Karpas-422 (cell line): Measurements from ENCODE around the gene FNDC3B. TPM values are rescaled to one million over a fixed set of nuclear protein-coding genes. Genes with fewer than 3 reads are reported as not detected.

ENCODE experiments used
- DNase-seq: peaks from one replicate; pipeline ENCODE4 v3.0.0-alpha.2; 2015
- H2AFZ ChIP-seq: fragments of 200-600 bp; sonication (generic); 2 replicates; pipeline ENCODE4 v1.6.1; 2014; ENCODE audit warnings: antibody characterized with exemption, low read length, mixed read lengths
- H3K27ac ChIP-seq: fragments of 200-600 bp; sonication (generic); 2 replicates; pipeline ENCODE4 v1.5.1; 2014; ENCODE audit warnings: mild to moderate bottlenecking, low read length, moderate library complexity
- H3K27me3 ChIP-seq: fragments of 200-600 bp; sonication (generic); 2 replicates; pipeline ENCODE4 v1.6.1; 2014; ENCODE audit warnings: low read length, mixed read lengths
- H3K36me3 ChIP-seq: fragments of 200-600 bp; sonication (generic); 2 replicates; pipeline ENCODE4 v1.6.1; 2014; ENCODE audit warnings: low read length, mixed read lengths; ENCODE audit not compliant: insufficient read depth
- H3K4me1 ChIP-seq: fragments of 200-600 bp; sonication (generic); 2 replicates; pipeline ENCODE4 v1.6.1; 2014; ENCODE audit warnings: mild to moderate bottlenecking, low read length, mixed read lengths
- H3K4me2 ChIP-seq: fragments of 200-600 bp; sonication (generic); 2 replicates; pipeline ENCODE4 v1.6.1; 2014; ENCODE audit warnings: low read length, low read depth, mild to moderate bottlenecking; ENCODE audit not compliant: poor library complexity, severe bottlenecking
- H3K4me3 ChIP-seq: fragments of 200-600 bp; sonication (generic); 2 replicates; pipeline ENCODE4 v1.5.1; 2014; ENCODE audit warnings: mild to moderate bottlenecking, antibody characterized with exemption, low read length, mixed read lengths
- H3K79me2 ChIP-seq: fragments of 200-600 bp; sonication (generic); 2 replicates; pipeline ENCODE4 v1.6.1; 2014; ENCODE audit warnings: mild to moderate bottlenecking, low read length, mixed read lengths
- H3K9ac ChIP-seq: fragments of 200-600 bp; sonication (generic); 2 replicates; pipeline ENCODE4 v1.6.0; 2014; ENCODE audit warnings: low read length
- H3K9me2 ChIP-seq: fragments of 200-600 bp; sonication (generic), shearing (Covaris generic); replicated peaks from 2 replicates; pipeline ENCODE4 v1.6.0; 2014; ENCODE audit warnings: mild to moderate bottlenecking, low read length, moderate library complexity; ENCODE audit not compliant: insufficient read depth
- H3K9me3 ChIP-seq: fragments of 300-700, 200-600 bp; sonication (generic); 2 replicates; pipeline ENCODE4 v1.6.1; 2014; ENCODE audit warnings: low read length, mixed read lengths
- H4K20me1 ChIP-seq: fragments of 200-600 bp; sonication (generic); 2 replicates; pipeline ENCODE4 v1.6.1; 2014; ENCODE audit warnings: mild to moderate bottlenecking, antibody characterized with exemption, low read length, low read depth; ENCODE audit not compliant: insufficient read depth
- total RNA-seq: library from RNA; depleted of rRNA; stranded (reverse); fragments of >200 nt; shearing (Covaris generic); gene quantifications from 2 replicates; pipeline ENCODE4 v1.2.3, GENCODE V29; 2014; ENCODE audit warnings: low replicate concordance

The FNDC3B gene
- total RNA-seq, 1 experiment from 2014 or later: 2.6 TPM

DNA sequence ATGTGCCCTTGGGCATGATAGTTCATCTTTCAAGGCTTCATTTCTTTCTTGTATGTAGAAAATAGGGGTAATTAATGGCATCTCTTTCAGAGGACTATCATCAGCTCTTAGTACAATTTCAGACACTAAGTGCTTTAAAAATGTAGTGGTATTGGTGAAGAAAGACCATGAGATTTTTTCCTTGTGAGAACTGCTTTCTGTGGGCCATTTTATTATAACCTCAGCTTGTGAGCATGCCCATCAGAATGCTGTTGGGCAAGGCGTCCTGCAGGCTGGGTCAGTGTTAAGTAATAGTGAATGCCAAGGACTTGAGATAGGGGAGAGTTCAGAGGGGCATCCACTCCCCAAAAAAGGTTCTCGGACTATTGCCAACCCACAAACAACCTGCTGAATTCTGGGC lies 221.0 kb downstream of the FNDC3B start:
- Histone ChIP-seq H3K9me3 (no peaks in the 10 kb centered on the region), H3K27me3 (no peaks in the 10 kb centered on the region), H3K4me1 (no peaks in the 10 kb centered on the region), H3K4me2 (no peak overlapping the region), H3K27ac (no peak overlapping the region), H3K9me2 (no peaks in the 10 kb centered on the region), H3K4me3 (no peak overlapping the region), H3K36me3 (no peaks in the 10 kb centered on the region), H2AFZ (no peak overlapping the region), H3K9ac (no peak overlapping the region), H4K20me1 (no peaks in the 10 kb centered on the region), H3K79me2 (no peaks in the 10 kb centered on the region)
- no peak for DNase-seq

DNA sequence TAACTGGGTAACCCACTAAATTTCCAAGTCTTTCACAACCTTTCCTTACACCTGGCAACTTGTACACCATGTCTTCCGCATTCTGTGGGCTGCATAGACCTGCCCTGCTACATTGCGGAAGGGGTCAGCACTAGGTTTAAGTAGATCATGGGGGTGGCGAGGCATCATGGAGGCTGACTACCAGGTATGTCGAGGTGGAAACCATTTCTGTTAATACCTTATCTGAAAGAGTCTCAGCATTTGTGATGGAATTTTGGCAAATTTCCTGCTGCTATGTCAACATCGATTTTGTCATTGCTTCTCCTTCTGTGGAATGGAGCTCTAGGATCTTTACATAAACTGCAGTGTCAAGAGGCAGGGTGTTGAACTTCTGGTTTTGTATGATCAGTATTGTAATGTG lies 221.7 kb downstream of the FNDC3B start:
- Histone ChIP-seq H3K4me3 (no peak overlapping the region), H4K20me1 (no peaks in the 10 kb centered on the region), H3K9ac (no peak overlapping the region), H3K27ac (no peak overlapping the region), H2AFZ (no peak overlapping the region), H3K9me2 (no peaks in the 10 kb centered on the region), H3K4me1 (no peaks in the 10 kb centered on the region), H3K36me3 (no peaks in the 10 kb centered on the region), H3K79me2 (no peaks in the 10 kb centered on the region), H3K4me2 (no peak overlapping the region), H3K9me3 (no peaks in the 10 kb centered on the region), H3K27me3 (no peaks in the 10 kb centered on the region)
- no peak for DNase-seq

DNA sequence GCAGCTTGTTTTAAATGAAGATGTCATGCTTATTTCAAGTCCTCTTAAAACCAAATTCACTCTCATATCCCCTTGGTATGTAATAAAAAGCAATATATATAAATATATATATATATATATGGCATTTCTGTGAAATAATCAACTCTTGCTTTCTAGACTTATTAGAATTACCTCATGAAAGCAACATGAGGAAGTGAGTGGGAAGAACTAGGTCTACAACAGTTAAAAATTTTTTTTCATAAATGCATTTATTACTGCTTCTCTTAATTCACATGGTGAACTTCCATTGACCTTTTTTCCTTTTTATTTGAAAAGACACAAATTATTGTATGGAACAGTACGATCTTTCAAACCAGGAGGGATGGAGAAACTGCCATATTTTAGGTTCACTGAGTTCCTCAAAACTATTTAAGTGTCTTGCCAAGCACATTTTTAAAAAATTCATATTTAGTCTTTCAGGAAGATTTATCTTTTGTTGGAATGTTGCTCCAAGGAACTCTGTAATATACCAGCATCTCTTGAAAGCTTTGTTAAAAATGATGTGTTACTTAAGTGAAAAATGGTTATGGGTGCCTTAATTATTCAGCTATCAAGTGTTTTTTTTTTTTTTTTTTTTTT lies 223.7 kb downstream of the FNDC3B start:
- Histone ChIP-seq H3K79me2 (no peaks in the 10 kb centered on the region), H4K20me1 (no peaks in the 10 kb centered on the region), H3K9me3 (no peaks in the 10 kb centered on the region), H3K4me1 (no peaks in the 10 kb centered on the region), H3K9me2 (no peaks in the 10 kb centered on the region), H3K4me3 (no peak overlapping the region), H3K27ac (no peak overlapping the region), H2AFZ (no peak overlapping the region), H3K9ac (no peak overlapping the region), H3K4me2 (no peak overlapping the region), H3K36me3 (no peaks in the 10 kb centered on the region), H3K27me3 (no peaks in the 10 kb centered on the region)
- no peak for DNase-seq

DNA sequence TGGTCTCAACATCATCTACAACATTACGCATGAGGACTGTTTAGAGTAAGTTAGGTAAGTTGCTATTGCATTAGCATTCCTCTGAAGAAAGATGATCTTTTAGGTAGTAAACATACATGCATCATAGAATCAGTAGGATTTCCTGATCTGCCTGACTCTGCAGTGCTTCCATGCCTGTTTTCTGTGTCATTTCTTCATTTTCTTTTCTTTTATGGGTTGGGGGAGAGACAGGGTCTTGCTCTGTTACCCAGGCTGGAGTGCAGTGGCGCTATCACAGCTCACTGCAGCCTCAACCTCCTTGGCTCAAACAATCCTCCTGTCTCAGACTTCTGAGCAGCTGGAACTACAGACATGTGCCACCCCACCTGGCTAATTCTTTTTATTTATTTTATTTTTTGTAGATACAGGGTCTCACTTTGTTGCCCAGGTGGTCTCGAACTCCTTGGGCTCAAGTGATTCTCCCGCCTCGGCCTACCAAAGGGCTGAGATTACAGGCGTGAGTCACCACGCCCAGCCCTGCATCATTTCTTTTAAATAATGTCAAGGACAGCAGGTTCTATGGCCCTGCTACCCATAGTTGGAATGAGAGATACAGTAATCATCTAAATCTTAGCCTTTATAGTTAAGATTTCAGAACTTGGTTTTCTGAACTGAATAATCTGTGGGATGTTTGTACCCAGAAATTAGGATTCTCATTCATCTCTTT lies 224.6 kb downstream of the FNDC3B start:
- Histone ChIP-seq H2AFZ (no peak overlapping the region), H3K27ac (no peak overlapping the region), H3K27me3 (no peaks in the 10 kb centered on the region), H3K9ac (no peak overlapping the region), H3K79me2 (no peaks in the 10 kb centered on the region), H3K4me1 (no peaks in the 10 kb centered on the region), H3K4me3 (no peak overlapping the region), H3K4me2 (no peak overlapping the region), H4K20me1 (no peaks in the 10 kb centered on the region), H3K9me2 (no peaks in the 10 kb centered on the region), H3K36me3 (no peaks in the 10 kb centered on the region), H3K9me3 (no peaks in the 10 kb centered on the region)
- DNase-seq: no peak

DNA sequence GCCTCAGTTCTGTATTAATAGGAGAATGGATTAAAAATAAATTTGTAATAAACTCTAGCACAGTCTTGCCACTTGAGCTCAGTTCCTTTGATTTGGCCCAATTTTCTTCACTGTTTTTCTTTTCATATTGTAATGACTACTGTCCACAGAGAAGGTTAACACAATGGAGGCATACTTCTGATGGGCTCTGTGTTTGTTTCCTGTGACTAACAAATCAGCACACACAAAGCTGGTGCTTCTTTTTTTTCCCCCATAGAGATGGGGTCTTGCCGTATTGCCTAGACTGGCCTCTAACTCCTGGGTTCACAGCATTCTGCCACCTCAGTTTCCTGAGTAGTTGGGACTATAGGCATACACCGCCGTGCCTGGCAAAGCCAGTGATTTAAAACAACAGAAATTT lies 226.7 kb downstream of the FNDC3B start:
- no peaks in the 10 kb centered on the region for H3K9me2 ChIP-seq
- no peak overlapping the region for H3K4me2 ChIP-seq
- no peaks in the 10 kb centered on the region for H3K9me3 ChIP-seq
- no peak overlapping the region for H3K27ac ChIP-seq
- no peaks in the 10 kb centered on the region for H3K4me1 ChIP-seq
- H3K9ac ChIP-seq: no peak overlapping the region
- H4K20me1 ChIP-seq: no peaks in the 10 kb centered on the region
- H3K4me3 ChIP-seq: no peak overlapping the region
- no peak for DNase-seq
- H3K79me2 ChIP-seq: no peaks in the 10 kb centered on the region
- no peaks in the 10 kb centered on the region for H3K36me3 ChIP-seq
- H2AFZ ChIP-seq: no peak overlapping the region
- H3K27me3 ChIP-seq: no peaks in the 10 kb centered on the region

GRCh38 chr3:172268425-172268824 lies 229.0 kb downstream of the FNDC3B start:
- H3K9me3 ChIP-seq: no peaks in the 10 kb centered on the region
- H3K36me3 ChIP-seq: no peaks in the 10 kb centered on the region
- no peak overlapping the region for H3K4me2 ChIP-seq
- no peaks in the 10 kb centered on the region for H4K20me1 ChIP-seq
- H3K27me3 ChIP-seq: no peaks in the 10 kb centered on the region
- no peaks in the 10 kb centered on the region for H3K9me2 ChIP-seq
- no peaks in the 10 kb centered on the region for H3K79me2 ChIP-seq
- DNase-seq: no peak
- no peak overlapping the region for H2AFZ ChIP-seq
- no peaks in the 10 kb centered on the region for H3K4me1 ChIP-seq
- no peak overlapping the region for H3K4me3 ChIP-seq
- no peak overlapping the region for H3K27ac ChIP-seq
- no peak overlapping the region for H3K9ac ChIP-seq

GRCh38 chr3:172268868-172269267 lies 229.5 kb downstream of the FNDC3B start:
- no peaks in the 10 kb centered on the region for H4K20me1 ChIP-seq
- H3K9me2 ChIP-seq: no peaks in the 10 kb centered on the region
- H3K27me3 ChIP-seq: no peaks in the 10 kb centered on the region
- H3K27ac ChIP-seq: no peak overlapping the region
- no peaks in the 10 kb centered on the region for H3K79me2 ChIP-seq
- no peak overlapping the region for H3K9ac ChIP-seq
- no peaks in the 10 kb centered on the region for H3K9me3 ChIP-seq
- no peak for DNase-seq
- no peaks in the 10 kb centered on the region for H3K36me3 ChIP-seq
- H3K4me3 ChIP-seq: no peak overlapping the region
- no peak overlapping the region for H3K4me2 ChIP-seq
- no peak overlapping the region for H2AFZ ChIP-seq
- H3K4me1 ChIP-seq: no peaks in the 10 kb centered on the region

GRCh38 chr3:172270557-172271166 lies 231.3 kb downstream of the FNDC3B start:
- Histone ChIP-seq H3K9me3 (no peaks in the 10 kb centered on the region), H3K4me3 (no peak overlapping the region), H3K27me3 (no peaks in the 10 kb centered on the region), H3K4me2 (no peak overlapping the region), H3K9me2 (no peaks in the 10 kb centered on the region), H4K20me1 (no peaks in the 10 kb centered on the region), H3K9ac (no peak overlapping the region), H3K79me2 (no peaks in the 10 kb centered on the region), H2AFZ (no peak overlapping the region), H3K36me3 (no peaks in the 10 kb centered on the region), H3K4me1 (no peaks in the 10 kb centered on the region), H3K27ac (no peak overlapping the region)
- DNase-seq: no peak
